ENCODE measurements around the gene RPH3AL. TPM values are rescaled to one million over a fixed set of nuclear protein-coding genes. Genes with fewer than 3 reads are reported as not detected.

RPH3AL gene
- total and polyA plus RNA-seq, 2 of the 8 experiments (the other 6 are each of a cell fraction or from before 2014, with no cell fraction given): 5.6 to 5.8 TPM

GRCh38 chr17:236641-237405, 115.8 kb downstream of the RPH3AL start (continued):
- TF ChIP-seq RNF2 (IDR thresholded peaks at IDR 0.05; ENCODE audit: borderline replicate concordance, low read depth, low read length, missing control alignments, poor library complexity, severe bottlenecking) (no peak), E2F6 (IDR thresholded peaks at IDR 0.05) (peak; percentile 38; the same call in 1 of the 2 replicates), KDM4A (IDR thresholded peaks at IDR 0.05; ENCODE audit: low read depth, low read length, severe bottlenecking) (no peak)

All from H1 (cell line).